HepG2 (cell line): ENCODE results near the gene BBC3. TPM values are rescaled to one million over a fixed set of nuclear protein-coding genes. Genes with fewer than 3 reads are reported as not detected.

Source experiments
- BRD4 ChIP-seq: sonication (generic); formaldehyde crosslinking; IDR thresholded peaks from 2 replicates; pipeline ENCODE4 v1.4.0; 2020; ENCODE audit warnings: missing genetic modification reagents
- CREB1 ChIP-seq, 2 experiments: fragments of 450-650 bp in 1 of 2; IDR thresholded peaks; 2 replicates each; pipeline ENCODE4 v1.6.1; 2016 to 2017; ENCODE audit warnings: control low read depth in 1 of 2, mild to moderate bottlenecking in 1 of 2, missing compliant biosample characterization in 1 of 2, missing genetic modification characterization in 1 of 2
- KDM2A ChIP-seq: sonication (generic); formaldehyde crosslinking; IDR thresholded peaks from 2 replicates; pipeline ENCODE4 v1.4.0; 2020; ENCODE audit warnings: low read depth, missing genetic modification reagents, borderline replicate concordance
- MED1 ChIP-seq: sonication (generic); formaldehyde crosslinking; IDR thresholded peaks from 2 replicates; pipeline ENCODE4 v1.4.0; 2020; ENCODE audit warnings: missing genetic modification reagents
- NKX3-1 ChIP-seq: sonication (generic); formaldehyde crosslinking; IDR thresholded peaks from 2 replicates; pipeline ENCODE4 v1.5.0; 2020; ENCODE audit warnings: missing genetic modification reagents
- PHF20 ChIP-seq: sonication (generic); formaldehyde crosslinking; IDR thresholded peaks from 2 replicates; pipeline ENCODE4 v1.5.0; 2020; ENCODE audit warnings: mild to moderate bottlenecking, missing genetic modification reagents
- RBFOX2 ChIP-seq: fragments of 200-400 bp; formaldehyde crosslinking; IDR thresholded peaks from 2 replicates; pipeline ENCODE4 v1.6.1; 2017; ENCODE audit warnings: low read depth, mild to moderate bottlenecking, low read length
- REST ChIP-seq, 2 experiments: IDR thresholded peaks; 2 replicates each; pipeline ENCODE4 v1.6.1; 2011 to 2012; ENCODE audit warnings: low read length in 2 of 2, borderline replicate concordance in 1 of 2, low read depth in 1 of 2, mild to moderate bottlenecking in 1 of 2, moderate library complexity in 1 of 2
- ZBTB40 ChIP-seq, 2 experiments: fragments of 450-650 bp in 1 of 2; sonication (generic) in 1 of 2; formaldehyde crosslinking in 1 of 2; IDR thresholded peaks; 2 replicates each; pipeline versions ENCODE4 v1.6.1 to v1.8.0; 2016 to 2022; ENCODE audit warnings: antibody characterized with exemption in 1 of 2, mild to moderate bottlenecking in 1 of 2, missing genetic modification reagents in 1 of 2
- ZNF160 ChIP-seq: sonication (generic); formaldehyde crosslinking; IDR thresholded peaks from 2 replicates; pipeline ENCODE4 v1.8.0; 2022; ENCODE audit warnings: mild to moderate bottlenecking, inconsistent platforms, missing genetic modification reagents
- ZNF510 ChIP-seq: sonication (generic); formaldehyde crosslinking; IDR thresholded peaks from 2 replicates; pipeline ENCODE4 v1.4.0; 2020; ENCODE audit warnings: low read depth, mild to moderate bottlenecking, missing genetic modification reagents
- ZNF512 ChIP-seq: sonication (generic); formaldehyde crosslinking; IDR thresholded peaks from 2 replicates; pipeline ENCODE4 v1.4.0; 2020; ENCODE audit warnings: mild to moderate bottlenecking, missing genetic modification reagents
- ZNF619 ChIP-seq: sonication (generic); formaldehyde crosslinking; IDR thresholded peaks from 2 replicates; pipeline ENCODE4 v1.4.0; 2020; ENCODE audit warnings: mild to moderate bottlenecking, missing genetic modification reagents
- polyA plus RNA-seq, 8 experiments: library from polyadenylated mRNA; depleted of rRNA in 3 of 8; stranded (reverse) in 7 of 8; unstranded in 1 of 8; fragments of >200 nt; fragmentation: Illumina TruSeq in 4 of 8; extraction: Trizol in 4 of 8; gene quantifications; 2 replicates each; pipeline versions ENCODE4 v1.2.1 to v1.2.3, GENCODE V29; 2011 to 2016; ENCODE audit warnings: low read depth in 4 of 8, missing spikeins in 1 of 8, mixed read lengths in 1 of 8; ENCODE audit not compliant: insufficient read depth in 1 of 8
- total RNA-seq, 5 experiments: library from RNA; depleted of rRNA; stranded (reverse); fragments of >200 nt; fragmentation: Illumina TruSeq; extraction: Trizol; gene quantifications; 2 replicates each; pipeline ENCODE4 v1.2.3, GENCODE V29; 2016; ENCODE audit warnings: low read depth in 1 of 5

BBC3 gene
- total and polyA plus RNA-seq, 2 of the 13 experiments (the other 11 are each of a cell fraction or from before 2014, with no cell fraction given): 6.1 to 8.8 TPM

GRCh38 chr19:47231215-47232054 lies 436 bp upstream of the BBC3 start (continued):
- TF ChIP-seq BRD4: peak; percentile 86
- TF ChIP-seq KDM2A (CRISPR knock-in tag): no peak; the same call in none of the 2 replicates
- TF ChIP-seq ZNF619 (CRISPR knock-in tag): no peak
- peak; percentile 88 for TF ChIP-seq RBFOX2
- no peak for TF ChIP-seq ZBTB40 (IDR thresholded peaks at IDR 0.05)
- TF ChIP-seq ZBTB40 (CRISPR knock-in tag; IDR thresholded peaks at IDR 0.05): no peak
- TF ChIP-seq ZNF160 (CRISPR knock-in tag): peak; percentile 89; the same call in 1 of the 2 replicates
- TF ChIP-seq NKX3-1 (CRISPR knock-in tag): 0 out of 2 replicates have a peak, but pooled peaks have one; percentile 59
- TF ChIP-seq MED1 (CRISPR knock-in tag): peak; percentile 83
- TF ChIP-seq PHF20 (CRISPR knock-in tag): 0 out of 2 replicates have a peak, but pooled peaks have one; percentile 43
- peak; percentile 58 to 88 for TF ChIP-seq REST (IDR thresholded peaks at IDR 0.05; ENCODE audit: borderline replicate concordance in 1 of 2, low read depth in 1 of 2, low read length in 2 of 2)
- no peak for TF ChIP-seq ZNF510 (CRISPR knock-in tag)
- TF ChIP-seq ZNF512 (CRISPR knock-in tag): no peak
- TF ChIP-seq CREB1 (IDR thresholded peaks at IDR 0.05): 0 out of 2 replicates have a peak, but pooled peaks have one; percentile 17
- no peak for TF ChIP-seq CREB1 (CRISPR knock-in tag; IDR thresholded peaks at IDR 0.05)
